DND-41 (cell line): ENCODE data around the gene NAP1L4.

Source experiments
- CTCF ChIP-seq: IDR thresholded peaks from 2 replicates; pipeline ENCODE4 v1.5.1; 2012; ENCODE audit warnings: borderline replicate concordance, low read length, moderate library complexity, mild to moderate bottlenecking; ENCODE audit not compliant: poor library complexity, severe bottlenecking; ENCODE audit errors: extremely low read depth
- EZH2 ChIP-seq: IDR thresholded peaks from 3 replicates; pipeline ENCODE4 v1.6.1; 2012; ENCODE audit warnings: borderline replicate concordance, low read depth, mild to moderate bottlenecking, moderate library complexity, low read length, inconsistent platforms; ENCODE audit not compliant: severe bottlenecking

GRCh38 chr11:2995031-2995561, 3.0 kb upstream of the NAP1L4 start:
- no peak for TF ChIP-seq CTCF
- no peak for TF ChIP-seq EZH2
